DND-41 (cell line): ENCODE data around the gene XK.
"Not testable (repeated sequence)": the region's sequence is repeated elsewhere in the genome, so short reads cannot be mapped to it uniquely, and the experiment has no call there.

ENCODE experiments used
- ATAC-seq: fragments of 200-7000 bp; cut with Tn5 transposase; 3 replicates; pipeline ENCODE4 v1.9.1; 2021; ENCODE audit warnings: low read depth; ENCODE audit not compliant: insufficient read depth
- DNase-seq: peaks from one replicate; pipeline ENCODE4 v3.0.0-alpha.2; 2020
- H2AFZ ChIP-seq: 2 replicates; pipeline ENCODE4 v1.6.0; 2012; ENCODE audit warnings: low read depth, low read length
- H3K27ac ChIP-seq: 2 replicates; pipeline ENCODE4 v1.5.1; 2012; ENCODE audit warnings: low read length, inconsistent platforms
- H3K27me3 ChIP-seq: fragments of 200-600 bp; sonication (generic); 2 replicates; pipeline ENCODE4 v1.6.0; 2012; ENCODE audit warnings: low read length, mild to moderate bottlenecking, inconsistent platforms; ENCODE audit not compliant: insufficient read depth, poor library complexity
- H3K36me3 ChIP-seq: 2 replicates; pipeline ENCODE4 v1.5.1; 2012; ENCODE audit warnings: low read length, inconsistent platforms; ENCODE audit not compliant: insufficient read depth
- H3K4me1 ChIP-seq: 2 replicates; pipeline ENCODE4 v1.5.1; 2012; ENCODE audit warnings: mild to moderate bottlenecking, low read length; ENCODE audit not compliant: insufficient read depth
- H3K4me2 ChIP-seq: 2 replicates; pipeline ENCODE4 v1.6.0; 2012; ENCODE audit warnings: mild to moderate bottlenecking, moderate library complexity, low read length, inconsistent platforms; ENCODE audit not compliant: insufficient read depth
- H3K4me3 ChIP-seq, 2 experiments: fragments of 200-600 bp in 1 of 2; shearing (Covaris generic) in 1 of 2; 2 replicates each; pipeline ENCODE4 v1.5.1; 2012 to 2016; ENCODE audit warnings: inconsistent platforms in 2 of 2, low read length in 2 of 2, mild to moderate bottlenecking in 2 of 2, low read depth in 1 of 2, moderate library complexity in 1 of 2
- H3K79me2 ChIP-seq: 2 replicates; pipeline ENCODE4 v1.6.0; 2012; ENCODE audit warnings: low read length, inconsistent platforms; ENCODE audit not compliant: insufficient read depth
- H3K9ac ChIP-seq: 2 replicates; pipeline ENCODE4 v1.6.0; 2012; ENCODE audit warnings: low read depth, mild to moderate bottlenecking, inconsistent platforms, low read length, moderate library complexity
- H3K9me3 ChIP-seq: 2 replicates; pipeline ENCODE4 v1.5.1; 2012; ENCODE audit warnings: low read length, moderate library complexity, mild to moderate bottlenecking, inconsistent platforms; ENCODE audit not compliant: insufficient read depth, severe bottlenecking
- H4K20me1 ChIP-seq: 2 replicates; pipeline ENCODE4 v1.6.0; 2012; ENCODE audit warnings: low read length; ENCODE audit not compliant: insufficient read depth
- CTCF ChIP-seq: IDR thresholded peaks from 2 replicates; pipeline ENCODE4 v1.5.1; 2012; ENCODE audit warnings: borderline replicate concordance, low read length, moderate library complexity, mild to moderate bottlenecking; ENCODE audit not compliant: poor library complexity, severe bottlenecking; ENCODE audit errors: extremely low read depth
- EZH2 ChIP-seq: IDR thresholded peaks from 3 replicates; pipeline ENCODE4 v1.6.1; 2012; ENCODE audit warnings: borderline replicate concordance, low read depth, mild to moderate bottlenecking, moderate library complexity, low read length, inconsistent platforms; ENCODE audit not compliant: severe bottlenecking

XK gene

GRCh38 chrX:37644381-37645305, 40.9 kb upstream of the XK start:
- Histone ChIP-seq H3K9ac (no peak overlapping the region), H4K20me1 (no peaks in the 10 kb centered on the region), H3K4me1 (no peaks in the 10 kb centered on the region), H3K27ac (no peak overlapping the region), H3K4me3 (no peak overlapping the region), H3K79me2 (no peaks in the 10 kb centered on the region), H3K27me3 (no peaks in the 10 kb centered on the region), H3K4me2 (no peak overlapping the region), H3K9me3 (no peaks in the 10 kb centered on the region), H2AFZ (no peak overlapping the region), H3K36me3 (no peaks in the 10 kb centered on the region)
- ATAC-seq (no peak), DNase-seq (no peak)
- TF ChIP-seq EZH2 (no peak), CTCF (no peak)

- Histone ChIP-seq H3K9ac (no peak overlapping the region), H3K27ac (no peak overlapping the region), H3K4me2 (no peak overlapping the region), H4K20me1 (no peaks in the 10 kb centered on the region), H3K9me3 (no peaks in the 10 kb centered on the region), H3K27me3 (no peaks in the 10 kb centered on the region), H3K4me1 (no peaks in the 10 kb centered on the region), H2AFZ (no peak overlapping the region), H3K79me2 (no peaks in the 10 kb centered on the region), H3K36me3 (no peaks in the 10 kb centered on the region), H3K4me3 (no peak overlapping the region)
- no peak for TF ChIP-seq EZH2
- peak; percentile 12 for TF ChIP-seq CTCF
- no peak for ATAC-seq
- no peak for DNase-seq
These were observed 39.3 kb upstream of the XK start for GRCh38 chrX:37646254-37646653.

GRCh38 chrX:37650879-37651278, 34.7 kb upstream of the XK start:
- H3K4me1 ChIP-seq, H2AFZ ChIP-seq, H3K4me2 ChIP-seq, H3K9ac ChIP-seq, H4K20me1 ChIP-seq, H3K79me2 ChIP-seq, H3K27me3 ChIP-seq, H3K9me3 ChIP-seq, H3K27ac ChIP-seq, ATAC-seq, DNase-seq, H3K4me3 ChIP-seq, H3K36me3 ChIP-seq: not testable (repeated sequence)

- H3K4me2 ChIP-seq, result no peak overlapping the region
These were observed 33.6 kb upstream of the XK start for GRCh38 chrX:37651921-37652452.

More at GRCh38 chrX:37651921-37652452, 33.6 kb upstream of the XK start:
- H3K9me3 ChIP-seq, result no peaks in the 10 kb centered on the region
- no peak overlapping the region for H3K9ac ChIP-seq
- H3K4me1 ChIP-seq, result no peaks in the 10 kb centered on the region
- H3K27me3 ChIP-seq, result no peaks in the 10 kb centered on the region
- DNase-seq (peak; percentile 6), ATAC-seq (no peak)
- TF ChIP-seq EZH2 (no peak), CTCF (no peak)
- H3K27ac ChIP-seq, result no peak overlapping the region
- H3K36me3 ChIP-seq, result no peaks in the 10 kb centered on the region
- no peaks in the 10 kb centered on the region for H3K79me2 ChIP-seq
- H2AFZ ChIP-seq, result no peak overlapping the region
- no peaks in the 10 kb centered on the region for H4K20me1 ChIP-seq
- no peak overlapping the region for H3K4me3 ChIP-seq
